Measurements from ENCODE around the gene RNF217. TPM values are rescaled to one million over a fixed set of nuclear protein-coding genes. Genes with fewer than 3 reads are reported as not detected.

Gene RNF217
- polyA plus RNA-seq, 1 experiment = 18.6 TPM

- Histone ChIP-seq H3K36me3 (ENCODE audit: control insufficient read depth, insufficient read depth, low read length) (no peaks in the 10 kb centered on the region), H3K27me3 (ENCODE audit: control insufficient read depth, insufficient read depth, low read length) (no peaks in the 10 kb centered on the region), H3K4me3 (ENCODE audit: low read depth, low read length) (no peak overlapping the region)
- ChIA-PET CTCF (interaction anchor here (1.0 kb wide), 1 partner anchor 15 kb away, joined by 3 read pairs; no protein-coding TSS in a partner anchor), POLR2A (no interaction called here)
- no peak for DNase-seq (ENCODE audit: low read depth)
- no peak for TF ChIP-seq CTCF (IDR thresholded peaks at IDR 0.05; ENCODE audit: insufficient read depth, low read depth, low read length)
Observed at GRCh38 chr6:125001684-125002405, 39.6 kb downstream of the RNF217 start.

- DNase-seq (ENCODE audit: low read depth) = no peak
- Histone ChIP-seq H3K27me3 (ENCODE audit: control insufficient read depth, insufficient read depth, low read length) (no peaks in the 10 kb centered on the region), H3K36me3 (ENCODE audit: control insufficient read depth, insufficient read depth, low read length) (no peaks in the 10 kb centered on the region), H3K4me3 (ENCODE audit: low read depth, low read length) (no peak overlapping the region)
- POLR2A ChIA-PET = no interaction called here
- TF ChIP-seq CTCF (IDR thresholded peaks at IDR 0.05; ENCODE audit: insufficient read depth, low read depth, low read length) = no peak
- CTCF ChIA-PET = no interaction called here
Observed at GRCh38 chr6:125002406-125002741, 40.1 kb downstream of the RNF217 start.

GRCh38 chr6:125003070-125003469 is 40.8 kb downstream of the RNF217 start:
- CTCF ChIA-PET = no interaction called here
- Histone ChIP-seq H3K27me3 (ENCODE audit: control insufficient read depth, insufficient read depth, low read length) (no peaks in the 10 kb centered on the region), H3K36me3 (ENCODE audit: control insufficient read depth, insufficient read depth, low read length) (no peaks in the 10 kb centered on the region), H3K4me3 (ENCODE audit: low read depth, low read length) (no peak overlapping the region)
- DNase-seq (ENCODE audit: low read depth) = no peak
- POLR2A ChIA-PET = no interaction called here
- no peak for TF ChIP-seq CTCF (IDR thresholded peaks at IDR 0.05; ENCODE audit: insufficient read depth, low read depth, low read length)

- POLR2A ChIA-PET = no interaction called here
Observed at GRCh38 chr6:125004198-125004597, 42.0 kb downstream of the RNF217 start.

More at GRCh38 chr6:125004198-125004597, 42.0 kb downstream of the RNF217 start:
- Histone ChIP-seq H3K27me3 (ENCODE audit: control insufficient read depth, insufficient read depth, low read length) (no peaks in the 10 kb centered on the region), H3K4me3 (ENCODE audit: low read depth, low read length) (no peak overlapping the region), H3K36me3 (ENCODE audit: control insufficient read depth, insufficient read depth, low read length) (no peaks in the 10 kb centered on the region)
- TF ChIP-seq CTCF (IDR thresholded peaks at IDR 0.05; ENCODE audit: insufficient read depth, low read depth, low read length) = no peak
- no peak for DNase-seq (ENCODE audit: low read depth)
- CTCF ChIA-PET = no interaction called here

All from BJ (cell line).